WERI-Rb-1 (cell line): ENCODE results near the gene IGF2R.

ENCODE experiments used
- DNase-seq: peaks from one replicate; pipeline ENCODE4 v3.0.0-alpha.2; 2020
- H3K27ac ChIP-seq: fragments of 250-450 bp; sonication (Bioruptor Pico); 2 replicates; pipeline ENCODE4 v1.5.1; 2020; ENCODE audit warnings: mild to moderate bottlenecking, moderate library complexity
- H3K27me3 ChIP-seq: fragments of 250-450 bp; sonication (Bioruptor Pico); 2 replicates; pipeline ENCODE4 v1.5.1; 2021; ENCODE audit warnings: mild to moderate bottlenecking, low read depth, moderate library complexity; ENCODE audit not compliant: insufficient read depth, severe bottlenecking
- H3K36me3 ChIP-seq: fragments of 250-450 bp; sonication (Bioruptor Pico); 2 replicates; pipeline ENCODE4 v1.5.1; 2020; ENCODE audit warnings: mild to moderate bottlenecking, moderate library complexity
- H3K4me3 ChIP-seq: 2 replicates; pipeline ENCODE4 v1.5.1; 2011; ENCODE audit warnings: low read depth, mild to moderate bottlenecking, control low read depth, low read length
- H3K9me3 ChIP-seq: fragments of 250-450 bp; sonication (Bioruptor Pico); 2 replicates; pipeline ENCODE4 v1.5.1; 2021; ENCODE audit warnings: mild to moderate bottlenecking, moderate library complexity; ENCODE audit not compliant: severe bottlenecking
- CTCF ChIP-seq: IDR thresholded peaks from 2 replicates; pipeline ENCODE4 v1.5.1; 2011; ENCODE audit warnings: low read depth, mild to moderate bottlenecking, control low read depth, inconsistent platforms, low read length

Gene IGF2R

GRCh38 chr6:159973951-159974350, 5.1 kb downstream of the IGF2R start:
- no peak overlapping the region for H3K27ac ChIP-seq
- TF ChIP-seq CTCF: no peak
- H3K9me3 ChIP-seq: no peaks in the 10 kb centered on the region
- no peaks in the 10 kb centered on the region for H3K27me3 ChIP-seq
- no peak overlapping the region for H3K4me3 ChIP-seq
- no peak for DNase-seq
- peaks cover 12% of the 10 kb centered on the region for H3K36me3 ChIP-seq

GRCh38 chr6:159974932-159975331, 6.0 kb downstream of the IGF2R start:
- TF ChIP-seq CTCF: no peak
- no peak for DNase-seq
- H3K27ac ChIP-seq: no peak overlapping the region
- peaks cover 10% of the 10 kb centered on the region; the same call in 1 of the 2 replicates for H3K36me3 ChIP-seq
- no peaks in the 10 kb centered on the region for H3K27me3 ChIP-seq
- no peaks in the 10 kb centered on the region for H3K9me3 ChIP-seq
- H3K4me3 ChIP-seq: no peak overlapping the region

- Histone ChIP-seq H3K27me3 (no peaks in the 10 kb centered on the region), H3K36me3 (no peaks in the 10 kb centered on the region), H3K27ac (no peak overlapping the region), H3K4me3 (no peak overlapping the region), H3K9me3 (no peaks in the 10 kb centered on the region)
- DNase-seq: no peak
- TF ChIP-seq CTCF: no peak
Measured at GRCh38 chr6:159976686-159977254, 7.9 kb downstream of the IGF2R start.

- no peak for TF ChIP-seq CTCF
- DNase-seq: no peak
- Histone ChIP-seq H3K9me3 (no peaks in the 10 kb centered on the region), H3K4me3 (no peak overlapping the region), H3K36me3 (no peaks in the 10 kb centered on the region), H3K27me3 (no peaks in the 10 kb centered on the region), H3K27ac (no peak overlapping the region)
Measured at GRCh38 chr6:159977255-159977903, 8.5 kb downstream of the IGF2R start.

- H3K9me3 ChIP-seq: no peaks in the 10 kb centered on the region
- no peak overlapping the region for H3K4me3 ChIP-seq
- H3K27me3 ChIP-seq: no peaks in the 10 kb centered on the region
- H3K36me3 ChIP-seq: no peaks in the 10 kb centered on the region
- no peak overlapping the region for H3K27ac ChIP-seq
- TF ChIP-seq CTCF: no peak
- DNase-seq: no peak
Measured at GRCh38 chr6:159977904-159978268, 9.0 kb downstream of the IGF2R start.
